Bronchial epithelial cell (primary cell): ENCODE data around the gene MYH11. TPM values are rescaled to one million over a fixed set of nuclear protein-coding genes. Genes with fewer than 3 reads are reported as not detected.

ENCODE experiments used
- DNase-seq: peaks from one replicate; pipeline ENCODE4 v3.0.0-alpha.2; 2010; ENCODE audit warnings: low read depth
- FAIRE-seq: peaks from 2 replicates; lab custom pipeline; 2011; peaks lifted over from hg19 to GRCh38; lab: Jason Lieb, UNC
- H3K27me3 ChIP-seq: 2 replicates; pipeline ENCODE4 v1.5.1; 2011; ENCODE audit warnings: low read length; ENCODE audit not compliant: control insufficient read depth, insufficient read depth
- H3K36me3 ChIP-seq: 2 replicates; pipeline ENCODE4 v1.5.1; 2011; ENCODE audit warnings: low read length; ENCODE audit not compliant: control insufficient read depth, insufficient read depth
- H3K4me3 ChIP-seq: 2 replicates; pipeline ENCODE4 v1.5.1; 2011; ENCODE audit warnings: mild to moderate bottlenecking, low read depth, low read length, control low read depth
- total RNA-seq: library from RNA; depleted of rRNA; stranded (reverse); fragments of >200 nt; gene quantifications from 2 replicates; pipeline ENCODE4 v1.2.1, GENCODE V29; 2014
- TF ChIP-seq, protein P1 (sequence below): IDR thresholded peaks from 2 replicates; pipeline ENCODE4 v1.5.1; 2011; ENCODE audit warnings: mild to moderate bottlenecking, moderate library complexity, low read length, control low read depth, inconsistent platforms; ENCODE audit not compliant: insufficient read depth, severe bottlenecking

MYH11 gene
- total RNA-seq, 1 donor from 2014 or later: under 0.01 TPM

- no peaks in the 10 kb centered on the region for H3K27me3 ChIP-seq
- TF ChIP-seq, protein P1, sequence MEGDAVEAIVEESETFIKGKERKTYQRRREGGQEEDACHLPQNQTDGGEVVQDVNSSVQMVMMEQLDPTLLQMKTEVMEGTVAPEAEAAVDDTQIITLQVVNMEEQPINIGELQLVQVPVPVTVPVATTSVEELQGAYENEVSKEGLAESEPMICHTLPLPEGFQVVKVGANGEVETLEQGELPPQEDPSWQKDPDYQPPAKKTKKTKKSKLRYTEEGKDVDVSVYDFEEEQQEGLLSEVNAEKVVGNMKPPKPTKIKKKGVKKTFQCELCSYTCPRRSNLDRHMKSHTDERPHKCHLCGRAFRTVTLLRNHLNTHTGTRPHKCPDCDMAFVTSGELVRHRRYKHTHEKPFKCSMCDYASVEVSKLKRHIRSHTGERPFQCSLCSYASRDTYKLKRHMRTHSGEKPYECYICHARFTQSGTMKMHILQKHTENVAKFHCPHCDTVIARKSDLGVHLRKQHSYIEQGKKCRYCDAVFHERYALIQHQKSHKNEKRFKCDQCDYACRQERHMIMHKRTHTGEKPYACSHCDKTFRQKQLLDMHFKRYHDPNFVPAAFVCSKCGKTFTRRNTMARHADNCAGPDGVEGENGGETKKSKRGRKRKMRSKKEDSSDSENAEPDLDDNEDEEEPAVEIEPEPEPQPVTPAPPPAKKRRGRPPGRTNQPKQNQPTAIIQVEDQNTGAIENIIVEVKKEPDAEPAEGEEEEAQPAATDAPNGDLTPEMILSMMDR: no peak
- FAIRE-seq: no peak
- no peak for DNase-seq
- H3K36me3 ChIP-seq: no peaks in the 10 kb centered on the region
- H3K4me3 ChIP-seq: no peak overlapping the region
These were observed 68.0 kb downstream of the MYH11 start for GRCh38 chr16:15788846-15789239.

DNA sequence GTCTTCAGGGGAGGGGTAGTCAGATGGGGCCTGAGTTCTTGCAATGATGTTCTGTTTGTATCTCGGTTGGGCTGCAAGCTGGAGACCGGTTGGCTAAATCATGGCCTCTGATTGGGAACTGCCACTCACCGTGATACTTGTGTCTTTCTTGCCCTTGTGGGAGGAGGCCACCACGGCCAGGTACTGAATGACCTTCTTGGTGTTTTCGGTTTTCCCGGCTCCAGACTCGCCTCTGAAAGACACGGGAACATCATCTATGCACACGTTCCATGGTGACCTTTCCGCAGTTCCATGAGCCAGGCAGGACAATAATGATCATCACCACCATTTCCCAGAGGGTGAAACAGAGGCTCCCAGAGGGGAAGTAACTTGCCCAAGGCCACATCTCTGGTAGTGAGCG, 70.3 kb downstream of the MYH11 start:
- DNase-seq (no peak), FAIRE-seq (peak; percentile 52)
- TF ChIP-seq, protein P1: no peak
- Histone ChIP-seq H3K27me3 (peaks cover 1% of the 10 kb centered on the region), H3K36me3 (no peaks in the 10 kb centered on the region), H3K4me3 (no peak overlapping the region)

GRCh38 chr16:15785386-15786059, 71.3 kb downstream of the MYH11 start:
- no peaks in the 10 kb centered on the region for H3K36me3 ChIP-seq
- TF ChIP-seq, protein P1: no peak
- DNase-seq: peak; percentile 7
- H3K4me3 ChIP-seq: no peak overlapping the region
- no peak for FAIRE-seq
- H3K27me3 ChIP-seq: peaks cover 1% of the 10 kb centered on the region

DNA sequence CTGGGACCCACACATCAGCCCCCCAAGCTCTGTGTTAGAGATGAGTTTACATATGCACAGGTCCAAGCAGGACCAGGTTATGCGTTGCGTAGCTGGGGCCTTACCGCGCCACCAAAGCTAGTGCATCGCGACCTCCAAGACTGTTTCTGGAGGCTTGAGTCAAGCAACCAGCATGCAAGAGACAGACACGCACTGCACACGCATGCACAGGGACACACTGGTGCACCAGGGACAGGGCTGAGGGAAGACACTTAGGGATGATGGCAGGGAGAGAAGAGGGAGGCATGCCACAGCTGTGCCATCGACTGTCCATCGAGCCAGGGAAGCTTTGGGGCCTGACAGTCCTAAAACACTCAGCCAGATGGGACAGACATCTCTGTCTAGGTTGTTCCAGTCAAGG, 72.8 kb downstream of the MYH11 start:
- Histone ChIP-seq H3K27me3 (peaks cover 1% of the 10 kb centered on the region), H3K4me3 (no peak overlapping the region), H3K36me3 (no peaks in the 10 kb centered on the region)
- FAIRE-seq (no peak), DNase-seq (no peak)
- TF ChIP-seq, protein P1: no peak

GRCh38 chr16:15782573-15783365, 74.1 kb downstream of the MYH11 start:
- Histone ChIP-seq H3K36me3 (no peaks in the 10 kb centered on the region), H3K4me3 (no peak overlapping the region), H3K27me3 (peaks cover 1% of the 10 kb centered on the region)
- TF ChIP-seq, protein P1: no peak
- FAIRE-seq (no peak), DNase-seq (no peak)
